HepG2 (cell line): ENCODE data around the gene UNKL. TPM values are rescaled to one million over a fixed set of nuclear protein-coding genes. Genes with fewer than 3 reads are reported as not detected.

Source experiments
- ELK4 ChIP-seq: sonication (generic); formaldehyde crosslinking; IDR thresholded peaks from 2 replicates; pipeline ENCODE4 v1.9.0; 2021; ENCODE audit warnings: missing genetic modification reagents, borderline replicate concordance
- ERF ChIP-seq: IDR thresholded peaks from 2 replicates; pipeline ENCODE4 v1.6.1; 2018; ENCODE audit warnings: missing biosample characterization, missing genetic modification reagents
- GLMP ChIP-seq: sonication (generic); formaldehyde crosslinking; IDR thresholded peaks from 2 replicates; pipeline ENCODE4 v1.9.0; 2021; ENCODE audit warnings: missing genetic modification reagents, mild to moderate bottlenecking, borderline replicate concordance
- KDM4B ChIP-seq: sonication (generic); formaldehyde crosslinking; IDR thresholded peaks from 2 replicates; pipeline ENCODE4 v1.4.0; 2020; ENCODE audit warnings: missing genetic modification reagents
- KMT2B ChIP-seq: IDR thresholded peaks from 2 replicates; pipeline ENCODE4 v1.6.1; 2016; ENCODE audit warnings: missing genetic modification reagents, missing compliant biosample characterization
- MTA1 ChIP-seq: sonication (generic); formaldehyde crosslinking; IDR thresholded peaks from 2 replicates; pipeline ENCODE4 v1.4.0; 2020; ENCODE audit warnings: missing genetic modification reagents, mild to moderate bottlenecking, borderline replicate concordance
- MYC ChIP-seq: sonication (generic); formaldehyde crosslinking; IDR thresholded peaks from 2 replicates; pipeline ENCODE4 v1.9.0; 2021; ENCODE audit warnings: missing genetic modification reagents, borderline replicate concordance
- PBX2 ChIP-seq: IDR thresholded peaks from 2 replicates; pipeline ENCODE4 v1.6.1; 2016; ENCODE audit warnings: control low read depth
- POLR2A ChIP-seq, 2 experiments: IDR thresholded peaks; 2 replicates each; pipeline ENCODE4 v1.6.1; 2011; ENCODE audit warnings: low read depth in 2 of 2, low read length in 2 of 2, mild to moderate bottlenecking in 1 of 2, moderate library complexity in 1 of 2; ENCODE audit not compliant: insufficient read depth in 1 of 2
- SOX6 ChIP-seq, 2 experiments: fragments of 450-650 bp in 1 of 2; sonication (generic) in 1 of 2; formaldehyde crosslinking in 1 of 2; IDR thresholded peaks; 2 replicates each; pipeline versions ENCODE4 v1.4.0 to v1.6.1; 2017 to 2020; ENCODE audit warnings: antibody characterized with exemption in 1 of 2, mild to moderate bottlenecking in 1 of 2, missing genetic modification reagents in 1 of 2
- TAF1 ChIP-seq: sonication (generic); formaldehyde crosslinking; IDR thresholded peaks from 2 replicates; pipeline ENCODE4 v1.4.0; 2020; ENCODE audit warnings: missing genetic modification reagents
- ZBTB2 ChIP-seq: sonication (generic); formaldehyde crosslinking; IDR thresholded peaks from 2 replicates; pipeline ENCODE4 v1.8.0; 2022; ENCODE audit warnings: low read depth, missing genetic modification reagents
- ZNF280B ChIP-seq: sonication (generic); formaldehyde crosslinking; IDR thresholded peaks from 2 replicates; pipeline ENCODE4 v1.5.0; 2020; ENCODE audit warnings: missing genetic modification reagents, mild to moderate bottlenecking, borderline replicate concordance
- ZNF296 ChIP-seq: sonication (generic); formaldehyde crosslinking; conservative IDR thresholded peaks from 2 replicates; pipeline ENCODE4 v1.5.0; 2020; ENCODE audit warnings: mild to moderate bottlenecking, missing genetic modification reagents
- ZNF30 ChIP-seq: sonication (generic); formaldehyde crosslinking; IDR thresholded peaks from 2 replicates; pipeline ENCODE4 v1.5.0; 2020; ENCODE audit warnings: mild to moderate bottlenecking, missing genetic modification reagents
- ZNF326 ChIP-seq: sonication (generic); formaldehyde crosslinking; IDR thresholded peaks from 2 replicates; pipeline ENCODE4 v1.4.0; 2020; ENCODE audit warnings: missing genetic modification reagents, borderline replicate concordance
- ZNF441 ChIP-seq: sonication (generic); formaldehyde crosslinking; IDR thresholded peaks from 2 replicates; pipeline ENCODE4 v1.7.0; 2021; ENCODE audit warnings: missing genetic modification reagents, borderline replicate concordance
- ZNF543 ChIP-seq: sonication (generic); formaldehyde crosslinking; IDR thresholded peaks from 2 replicates; pipeline ENCODE4 v1.4.0; 2020; ENCODE audit warnings: mild to moderate bottlenecking, missing genetic modification reagents
- ZNF556 ChIP-seq: sonication (generic); formaldehyde crosslinking; IDR thresholded peaks from 2 replicates; pipeline ENCODE4 v1.4.0; 2020; ENCODE audit warnings: mild to moderate bottlenecking, missing genetic modification reagents, borderline replicate concordance
- ZNF597 ChIP-seq: sonication (generic); formaldehyde crosslinking; IDR thresholded peaks from 2 replicates; pipeline ENCODE4 v1.5.0; 2020; ENCODE audit warnings: missing genetic modification reagents
- ZNF781 ChIP-seq: sonication (generic); formaldehyde crosslinking; IDR thresholded peaks from 2 replicates; pipeline ENCODE4 v1.5.1; 2020; ENCODE audit warnings: borderline replicate concordance, mild to moderate bottlenecking, missing genetic modification reagents; ENCODE audit errors: not compliant biosample characterization
- polyA plus RNA-seq, 8 experiments: library from polyadenylated mRNA; depleted of rRNA in 3 of 8; stranded (reverse) in 7 of 8; unstranded in 1 of 8; fragments of >200 nt; fragmentation: Illumina TruSeq in 4 of 8; extraction: Trizol in 4 of 8; gene quantifications; 2 replicates each; pipeline versions ENCODE4 v1.2.1 to v1.2.3, GENCODE V29; 2011 to 2016; ENCODE audit warnings: low read depth in 4 of 8, missing spikeins in 1 of 8, mixed read lengths in 1 of 8; ENCODE audit not compliant: insufficient read depth in 1 of 8
- total RNA-seq, 5 experiments: library from RNA; depleted of rRNA; stranded (reverse); fragments of >200 nt; fragmentation: Illumina TruSeq; extraction: Trizol; gene quantifications; 2 replicates each; pipeline ENCODE4 v1.2.3, GENCODE V29; 2016; ENCODE audit warnings: low read depth in 1 of 5

Gene UNKL
- total and polyA plus RNA-seq, 2 of the 13 experiments (the other 11 are each of a cell fraction or from before 2014, with no cell fraction given), result 10.4 to 17.6 TPM

- TF ChIP-seq PBX2 (no peak), TAF1 (peak; percentile 35), ZNF597 (no peak), ERF (0 out of 2 replicates have a peak, but pooled peaks have one; percentile 18), ZBTB2 (no peak), ZNF781 (CRISPR knock-in tag) (peak; percentile 46), POLR2A (IDR thresholded peaks at IDR 0.05; ENCODE audit: insufficient read depth in 1 of 2, low read depth in 2 of 2, low read length in 2 of 2) (peak; percentile 50 to 64), SOX6 (IDR thresholded peaks at IDR 0.05) (no peak), SOX6 (CRISPR knock-in tag; IDR thresholded peaks at IDR 0.05) (no peak), ZNF441 (CRISPR knock-in tag) (peak; percentile 54; the same call in 1 of the 2 replicates), MTA1 (CRISPR knock-in tag) (0 out of 2 replicates have a peak, but pooled peaks have one; percentile 16), ZNF296 (peak; percentile 80), KDM4B (0 out of 2 replicates have a peak, but pooled peaks have one; percentile 28), ZNF326 (CRISPR knock-in tag) (no peak), ZNF543 (CRISPR knock-in tag) (no peak), ZNF556 (CRISPR knock-in tag) (peak; percentile 40; the same call in 1 of the 2 replicates), MYC (CRISPR knock-in tag) (peak; percentile 44), ELK4 (CRISPR knock-in tag) (no peak), ZNF280B (peak; percentile 46; the same call in 1 of the 2 replicates), GLMP (CRISPR knock-in tag) (no peak), KMT2B (0 out of 2 replicates have a peak, but pooled peaks have one; percentile 41), ZNF30 (0 out of 2 replicates have a peak, but pooled peaks have one; percentile 47)
These were observed 21.6 kb upstream of the UNKL start (continued) for GRCh38 chr16:1435921-1436697.
